NB4 (cell line): Measurements from ENCODE around the gene RXRB.

Experiments used
- MYC ChIP-seq: IDR thresholded peaks from 2 replicates; pipeline ENCODE4 v1.6.1; 2011; ENCODE audit warnings: low read depth, low read length
- POLR2A ChIP-seq: IDR thresholded peaks from 2 replicates; pipeline ENCODE4 v1.6.1; 2011; ENCODE audit warnings: mild to moderate bottlenecking; ENCODE audit not compliant: insufficient read length; ENCODE audit errors: extremely low read depth
- TF ChIP-seq, protein P1 (sequence below): IDR thresholded peaks from one replicate; pipeline ENCODE4 v1.5.1; 2012; ENCODE audit warnings: low read depth, low read length
- TF ChIP-seq, protein P2 (sequence below): IDR thresholded peaks from 2 replicates; pipeline ENCODE4 v1.6.1; 2011; ENCODE audit warnings: low read depth, low read length

DNA sequence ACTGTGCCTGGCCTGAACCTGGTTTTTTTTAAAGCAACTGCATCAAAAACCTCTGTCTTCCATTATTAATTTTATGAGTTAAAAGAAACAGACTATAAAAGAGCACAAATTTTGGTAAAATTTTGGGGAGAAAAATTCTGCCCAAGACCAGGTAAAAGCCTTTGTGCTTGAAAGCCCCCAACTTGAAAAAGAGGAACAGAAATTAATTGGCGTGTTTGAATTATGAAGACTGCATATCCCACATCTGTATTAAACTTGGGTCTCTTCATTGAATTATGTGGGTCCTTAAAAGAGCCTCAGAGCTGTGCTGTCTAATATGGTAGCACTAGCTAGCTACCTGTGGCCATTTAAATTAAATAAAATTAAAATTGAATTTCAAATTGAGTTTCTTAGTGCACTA, 49.4 kb downstream of the RXRB start:
- TF ChIP-seq, protein P1, sequence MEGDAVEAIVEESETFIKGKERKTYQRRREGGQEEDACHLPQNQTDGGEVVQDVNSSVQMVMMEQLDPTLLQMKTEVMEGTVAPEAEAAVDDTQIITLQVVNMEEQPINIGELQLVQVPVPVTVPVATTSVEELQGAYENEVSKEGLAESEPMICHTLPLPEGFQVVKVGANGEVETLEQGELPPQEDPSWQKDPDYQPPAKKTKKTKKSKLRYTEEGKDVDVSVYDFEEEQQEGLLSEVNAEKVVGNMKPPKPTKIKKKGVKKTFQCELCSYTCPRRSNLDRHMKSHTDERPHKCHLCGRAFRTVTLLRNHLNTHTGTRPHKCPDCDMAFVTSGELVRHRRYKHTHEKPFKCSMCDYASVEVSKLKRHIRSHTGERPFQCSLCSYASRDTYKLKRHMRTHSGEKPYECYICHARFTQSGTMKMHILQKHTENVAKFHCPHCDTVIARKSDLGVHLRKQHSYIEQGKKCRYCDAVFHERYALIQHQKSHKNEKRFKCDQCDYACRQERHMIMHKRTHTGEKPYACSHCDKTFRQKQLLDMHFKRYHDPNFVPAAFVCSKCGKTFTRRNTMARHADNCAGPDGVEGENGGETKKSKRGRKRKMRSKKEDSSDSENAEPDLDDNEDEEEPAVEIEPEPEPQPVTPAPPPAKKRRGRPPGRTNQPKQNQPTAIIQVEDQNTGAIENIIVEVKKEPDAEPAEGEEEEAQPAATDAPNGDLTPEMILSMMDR: no peak
- no peak for TF ChIP-seq POLR2A
- TF ChIP-seq, protein P2, sequence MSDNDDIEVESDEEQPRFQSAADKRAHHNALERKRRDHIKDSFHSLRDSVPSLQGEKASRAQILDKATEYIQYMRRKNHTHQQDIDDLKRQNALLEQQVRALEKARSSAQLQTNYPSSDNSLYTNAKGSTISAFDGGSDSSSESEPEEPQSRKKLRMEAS: no peak
- no peak for TF ChIP-seq MYC
